DLD1 (cell line): ENCODE results near the gene KRTAP5-9.
"Not testable (repeated sequence)": the region's sequence is repeated elsewhere in the genome, so short reads cannot be mapped to it uniquely, and the experiment has no call there.

Experiments
- in situ Hi-C: cut with HindIII; loops from 2 replicates; pipeline ENCODE4 v1.10.0; 2017; ENCODE audit warnings: low sequenced_read_pairs

The KRTAP5-9 gene

GRCh38 chr11:71581826-71582225 lies 33.6 kb downstream of the KRTAP5-9 start:
- in situ Hi-C loops: no loop called here

- in situ Hi-C loops: no loop called here
Measured at GRCh38 chr11:71582309-71582895, 34.2 kb downstream of the KRTAP5-9 start, which contains the start of gene KRTAP5-11. Gene KRTAP5-11 (minus strand): TSS chr11:71582875. CDS start chr11:71582837, 38 bp downstream.

GRCh38 chr11:71582969-71583368 lies 34.7 kb downstream of the KRTAP5-9 start:
- in situ Hi-C loops: not testable (repeated sequence)

- in situ Hi-C loops: not testable (repeated sequence)
Measured at GRCh38 chr11:71585673-71586072, 37.5 kb downstream of the KRTAP5-9 start.

- in situ Hi-C loops: not testable (repeated sequence)
Measured at GRCh38 chr11:71588314-71588713, 40.1 kb downstream of the KRTAP5-9 start.

- in situ Hi-C loops: not testable (repeated sequence)
Measured at GRCh38 chr11:71588822-71589545, 40.8 kb downstream of the KRTAP5-9 start.

GRCh38 chr11:71589546-71589920 lies 41.3 kb downstream of the KRTAP5-9 start:
- in situ Hi-C loops: not testable (repeated sequence)
